Measurements from ENCODE around the gene GNAI2. TPM values are rescaled to one million over a fixed set of nuclear protein-coding genes. Genes with fewer than 3 reads are reported as not detected.
A peak's percentile ranks its signal among the peaks of the same experiment; 100 is the strongest.

Gene GNAI2
- 100 to 1,000 TPM; 225 to 442 (median 282) TPM for total RNA-seq
- 100 to 1,000 TPM; 443 to 527 TPM for polyA plus RNA-seq
- 280 reads per million, percentile 95 among the genes with 10 or more reads in this experiment for total RNA-seq

- no peaks in the 10 kb centered on the region for H3K27me3 Mint-ChIP-seq
- H3K9me3 Mint-ChIP-seq = no peaks in the 10 kb centered on the region
- peaks cover 0 to 13% (median 0%) of the 10 kb centered on the region in 5 donors for H3K36me3 Mint-ChIP-seq
- H3K27ac Mint-ChIP-seq = peak within 1 kb of the TSS; percentile 87 to 97 (median 95)
- Histone ChIP-seq H3K27me3 (ENCODE audit: control insufficient read depth in 2 of 2, insufficient read depth in 2 of 2, low read length in 2 of 2) (no peaks in the 10 kb centered on the region), H3K9me3 (ENCODE audit: control insufficient read depth in 2 of 3, low read length in 3 of 3) (no peaks in the 10 kb centered on the region), H3K4me3 (ENCODE audit: low read length) (peak within 1 kb of the TSS; percentile 90), H3K36me3 (ENCODE audit: control insufficient read depth in 2 of 3, insufficient read depth in 3 of 3, low read length in 3 of 3) (peaks cover 5 to 33% (median 7%) of the 10 kb centered on the region in 3 experiments), H3K27ac (ENCODE audit: low read depth, low read length) (peak within 1 kb of the TSS; percentile 84), H3K4me1 (ENCODE audit: control insufficient read depth in 2 of 2, insufficient read depth in 2 of 2, low read length in 2 of 2) (peaks cover 30 to 35% of the 10 kb centered on the region in 2 donors)
- peaks cover 12 to 41% (median 37%) of the 10 kb centered on the region in 7 donors for H3K4me1 Mint-ChIP-seq
- H3K4me3 Mint-ChIP-seq = peak within 1 kb of the TSS; percentile 92 to 99 (median 98)
- peak; percentile 95 to 99 (median 99) for DNase-seq
- ATAC-seq = peak; percentile 93
- ChIA-PET POLR2A (interaction anchor here (0.6 to 15.6 kb wide), 14 partner anchors 4 to 1142 kb away, joined by 3 to 253 read pairs (median 5); partner anchors contain the start of genes CYB561D2, GNAI2, HYAL3 and IFRD2), CTCF (interaction anchor here (0.5 to 15.3 kb wide), 9 partner anchors 8 to 1247 kb away, joined by 3 to 211 read pairs (median 3); partner anchors contain the start of genes HYAL3 and NAA80)
- intact Hi-C loops (cut with micrococcal nuclease) = loop anchor here (1.0 to 5.0 kb wide), 19 partner anchors 9 to 1821 kb away; partner anchors contain the start of genes C3orf18 (in 2 of the 2), DUSP7 (in 2 of the 2), HYAL3 (in 2 of the 2) and NAA80 (in 2 of the 2)
Observed at GRCh38 chr3:50235716-50236483, at the start of gene GNAI2. GNAI2 (plus strand) TSS chr3:50236204; CDS start chr3:50236336, 132 bp downstream.

GRCh38 chr3:50187750-50188149 lies 48.3 kb upstream of the GNAI2 start:
- Histone ChIP-seq H3K27ac (ENCODE audit: low read depth, low read length) (no peak overlapping the region), H3K36me3 (ENCODE audit: control insufficient read depth in 2 of 3, insufficient read depth in 3 of 3, low read length in 3 of 3) (no peaks in the 10 kb centered on the region), H3K4me3 (ENCODE audit: low read length) (no peak overlapping the region), H3K27me3 (ENCODE audit: control insufficient read depth in 2 of 2, insufficient read depth in 2 of 2, low read length in 2 of 2) (no peaks in the 10 kb centered on the region), H3K4me1 (ENCODE audit: control insufficient read depth in 2 of 2, insufficient read depth in 2 of 2, low read length in 2 of 2) (no peaks in the 10 kb centered on the region), H3K9me3 (ENCODE audit: control insufficient read depth in 2 of 3, low read length in 3 of 3) (no peaks in the 10 kb centered on the region)
- CTCF ChIA-PET = no interaction called here
- no peak for ATAC-seq
- POLR2A ChIA-PET = no interaction called here
- Mint-ChIP-seq H3K9me3 (no peaks in the 10 kb centered on the region), H3K27ac (no peak overlapping the region), H3K36me3 (no peaks in the 10 kb centered on the region), H3K4me1 (peaks cover 0 to 4% (median 1%) of the 10 kb centered on the region in 7 donors), H3K27me3 (peaks cover 0 to 3% (median 3%) of the 10 kb centered on the region in 5 donors), H3K4me3 (no peak overlapping the region)
- DNase-seq = no peak
- intact Hi-C loops (cut with micrococcal nuclease) = no loop called here

GRCh38 chr3:50189274-50189673 lies 46.7 kb upstream of the GNAI2 start:
- intact Hi-C loops (cut with micrococcal nuclease) = no loop called here

GRCh38 chr3:50189989-50190388 lies 46.0 kb upstream of the GNAI2 start:
- Mint-ChIP-seq H3K36me3 (no peaks in the 10 kb centered on the region), H3K4me3 (no peak overlapping the region), H3K4me1 (peaks cover 4 to 16% (median 9%) of the 10 kb centered on the region in 7 donors), H3K27me3 (peaks cover 0 to 12% (median 4%) of the 10 kb centered on the region in 5 donors), H3K27ac (no peak overlapping the region), H3K9me3 (no peaks in the 10 kb centered on the region)
- Histone ChIP-seq H3K4me3 (ENCODE audit: low read length) (no peak overlapping the region), H3K36me3 (ENCODE audit: control insufficient read depth in 2 of 3, insufficient read depth in 3 of 3, low read length in 3 of 3) (no peaks in the 10 kb centered on the region), H3K27ac (ENCODE audit: low read depth, low read length) (no peak overlapping the region), H3K9me3 (ENCODE audit: control insufficient read depth in 2 of 3, low read length in 3 of 3) (no peaks in the 10 kb centered on the region), H3K4me1 (ENCODE audit: control insufficient read depth in 2 of 2, insufficient read depth in 2 of 2, low read length in 2 of 2) (peaks cover 5 to 13% of the 10 kb centered on the region in 2 donors), H3K27me3 (ENCODE audit: control insufficient read depth in 2 of 2, insufficient read depth in 2 of 2, low read length in 2 of 2) (no peaks in the 10 kb centered on the region)
- intact Hi-C loops (cut with micrococcal nuclease) = loop anchor here in 1 of 2 donors (10.0 kb wide), 1 partner anchor 375 kb away; the partner anchor contains the start of genes C3orf18 and HEMK1
- ChIA-PET CTCF (interaction anchor here (0.7 to 7.8 kb wide), 3 partner anchors 20 to 83 kb away, joined by 4 to 108 read pairs (median 47); no protein-coding TSS in a partner anchor), POLR2A (interaction anchor here (0.6 to 0.7 kb wide), 2 partner anchors 68 to 112 kb away, joined by 3 read pairs; no protein-coding TSS in a partner anchor)
- ATAC-seq = no peak
- no peak for DNase-seq

More at GRCh38 chr3:50189274-50189673, 46.7 kb upstream of the GNAI2 start:
- no peaks in the 10 kb centered on the region for H3K9me3 ChIP-seq (ENCODE audit: control insufficient read depth in 2 of 3, low read length in 3 of 3)
- H3K27me3 ChIP-seq (ENCODE audit: control insufficient read depth in 2 of 2, insufficient read depth in 2 of 2, low read length in 2 of 2) = no peaks in the 10 kb centered on the region
- H3K27me3 Mint-ChIP-seq = peaks cover 0 to 6% (median 4%) of the 10 kb centered on the region in 5 donors
- CTCF ChIA-PET = interaction anchor here (7.8 kb wide), 1 partner anchor 39 kb away, joined by 108 read pairs; no protein-coding TSS in a partner anchor
- POLR2A ChIA-PET = interaction anchor here (0.5 kb wide), 1 partner anchor 35 kb away, joined by 3 read pairs; no protein-coding TSS in a partner anchor
- no peaks in the 10 kb centered on the region for H3K36me3 ChIP-seq (ENCODE audit: control insufficient read depth in 2 of 3, insufficient read depth in 3 of 3, low read length in 3 of 3)
- no peaks in the 10 kb centered on the region for H3K36me3 Mint-ChIP-seq
- H3K27ac Mint-ChIP-seq = peak overlapping the region in 1 of 9 donors; percentile 65
- peaks cover 0 to 11% (median 4%) of the 10 kb centered on the region in 7 donors for H3K4me1 Mint-ChIP-seq
- no peak overlapping the region for H3K27ac ChIP-seq (ENCODE audit: low read depth, low read length)
- H3K4me1 ChIP-seq (ENCODE audit: control insufficient read depth in 2 of 2, insufficient read depth in 2 of 2, low read length in 2 of 2) = peaks cover 5 to 8% of the 10 kb centered on the region in 2 donors
- no peak overlapping the region for H3K4me3 Mint-ChIP-seq
- H3K9me3 Mint-ChIP-seq = no peaks in the 10 kb centered on the region
- DNase-seq (peak in 6 of 9 donors; percentile 17 to 41 (median 20)), ATAC-seq (peak; percentile 30)
- no peak overlapping the region for H3K4me3 ChIP-seq (ENCODE audit: low read length)

- Mint-ChIP-seq H3K4me3 (peak within 1 kb of the TSS in 1 of 10 donors; percentile 62), H3K9me3 (no peaks in the 10 kb centered on the region), H3K27ac (no peak within 1 kb of the TSS), H3K4me1 (peaks cover 4 to 16% (median 9%) of the 10 kb centered on the region in 7 donors), H3K36me3 (no peaks in the 10 kb centered on the region), H3K27me3 (peaks cover 0 to 15% (median 4%) of the 10 kb centered on the region in 5 donors)
- Histone ChIP-seq H3K4me1 (ENCODE audit: control insufficient read depth in 2 of 2, insufficient read depth in 2 of 2, low read length in 2 of 2) (peaks cover 5 to 13% of the 10 kb centered on the region in 2 donors), H3K9me3 (ENCODE audit: control insufficient read depth in 2 of 3, low read length in 3 of 3) (no peaks in the 10 kb centered on the region), H3K27me3 (ENCODE audit: control insufficient read depth in 2 of 2, insufficient read depth in 2 of 2, low read length in 2 of 2) (no peaks in the 10 kb centered on the region), H3K27ac (ENCODE audit: low read depth, low read length) (no peak within 1 kb of the TSS), H3K36me3 (ENCODE audit: control insufficient read depth in 2 of 3, insufficient read depth in 3 of 3, low read length in 3 of 3) (no peaks in the 10 kb centered on the region), H3K4me3 (ENCODE audit: low read length) (no peak within 1 kb of the TSS)
- DNase-seq = no peak
- intact Hi-C loops (cut with micrococcal nuclease) = loop anchor here in 1 of 2 donors (10.0 kb wide), 1 partner anchor 374 kb away; the partner anchor contains the start of genes C3orf18 and HEMK1
- POLR2A ChIA-PET = interaction anchor here (0.7 kb wide), 1 partner anchor 69 kb away, joined by 3 read pairs; no protein-coding TSS in a partner anchor
- no peak for ATAC-seq
- CTCF ChIA-PET = interaction anchor here (0.6 to 7.8 kb wide), 4 partner anchors 21 to 174 kb away, joined by 3 to 108 read pairs (median 26); no protein-coding TSS in a partner anchor
Observed at GRCh38 chr3:50190936-50191660, 44.9 kb upstream of the GNAI2 start, which contains the start of gene GNAT1. GNAT1 (plus strand) TSS chr3:50191610; CDS start chr3:50191726, 116 bp downstream.

All from naive thymus-derived CD4-positive, alpha-beta T cell (primary cell).